Ovary (tissue), 3 donors: ENCODE results near the gene GATA3.

ENCODE experiments used
- CTCF ChIP-seq, 3 donors: fragments of 450-650 bp in 2 of 3; fragments of 200-600 bp in 1 of 3; IDR thresholded peaks; one replicate each; pipeline versions ENCODE4 v1.5.1 to v1.8.0; 2016 to 2022; ENCODE audit warnings: antibody characterized with exemption in 3 of 3, mild to moderate bottlenecking in 1 of 3
- POLR2A ChIP-seq: fragments of 450-650 bp; IDR thresholded peaks from one replicate; pipeline ENCODE4 v1.6.1; 2017; ENCODE audit warnings: antibody characterized with exemption, mild to moderate bottlenecking, moderate library complexity
- donor health status: DM: no; HTN: no; CAD: no.

DNA sequence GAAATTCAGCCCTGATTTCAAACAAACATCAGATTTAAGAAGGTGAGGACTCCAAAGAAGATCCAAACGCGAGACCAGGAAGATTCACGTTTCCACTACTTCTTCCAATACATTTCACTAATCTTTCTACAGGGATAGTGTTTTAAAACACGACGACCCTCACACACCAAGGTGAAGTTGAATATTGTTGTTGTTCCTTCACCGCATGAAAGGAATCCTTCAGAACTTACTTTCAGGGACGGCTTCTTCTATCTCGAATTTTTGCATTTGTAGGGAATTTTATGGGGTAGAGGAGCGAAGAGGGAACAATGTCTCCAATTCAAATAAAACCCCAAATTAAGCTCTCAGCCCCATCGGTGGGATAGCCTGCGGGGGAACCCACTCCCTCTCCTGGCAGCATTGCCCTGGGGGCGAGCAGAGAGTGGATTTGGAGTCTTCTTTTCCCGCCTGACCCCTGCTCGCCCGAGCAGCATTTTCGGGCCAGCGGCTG, 1.5 kb upstream of the GATA3 start:
- TF ChIP-seq CTCF (IDR thresholded peaks at IDR 0.05) (no peak), POLR2A (no peak)
